ENCODE results near the gene ZNF221. TPM values are rescaled to one million over a fixed set of nuclear protein-coding genes. Genes with fewer than 3 reads are reported as not detected.
A peak's percentile ranks its signal among the peaks of the same experiment; 100 is the strongest.

Gene ZNF221
- total and polyA plus RNA-seq, 10 of the 15 experiments (the other 5 are each of a cell fraction or from before 2014, with no cell fraction given), result 0.15 to 1.7 (median 0.45) TPM; not detected in 1

DNA sequence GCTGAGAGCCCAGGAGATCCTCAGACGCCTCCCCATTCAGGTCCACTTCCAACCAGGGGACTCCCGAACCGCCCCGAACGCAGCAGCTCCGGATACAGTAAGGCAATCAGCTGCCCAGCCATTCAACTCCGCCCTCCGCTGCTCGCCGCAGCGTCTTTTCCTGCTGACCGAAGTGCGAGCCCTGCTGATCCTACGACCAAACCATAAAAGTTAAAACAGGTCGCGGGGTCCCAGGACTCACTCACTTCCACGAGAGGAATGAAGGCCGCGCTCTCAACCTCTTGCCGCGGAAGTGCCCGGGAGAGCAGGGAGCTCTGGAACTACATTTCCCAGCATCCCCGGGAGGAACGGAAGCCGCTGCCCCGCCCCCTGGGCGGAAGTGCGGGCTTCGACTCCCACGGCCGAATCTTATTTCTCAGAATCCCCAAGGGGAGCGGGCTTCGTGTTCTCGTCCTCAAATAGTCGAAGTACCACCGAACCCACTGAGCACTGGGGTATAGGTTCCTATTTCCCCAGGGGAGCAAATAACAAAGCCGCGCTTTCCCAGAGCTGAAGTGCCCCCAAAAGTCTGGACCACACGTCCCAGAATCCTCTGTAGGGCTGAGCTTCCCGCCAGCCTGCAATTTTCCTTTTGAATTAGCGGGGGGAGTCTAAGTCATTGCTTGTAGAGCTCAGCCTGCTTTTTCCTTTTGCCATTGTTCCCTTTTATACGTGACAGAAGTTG is 15.9 kb upstream of the ZNF221 start, which contains the start of gene ZNF45 (continued):
- TF ChIP-seq, protein P1, sequence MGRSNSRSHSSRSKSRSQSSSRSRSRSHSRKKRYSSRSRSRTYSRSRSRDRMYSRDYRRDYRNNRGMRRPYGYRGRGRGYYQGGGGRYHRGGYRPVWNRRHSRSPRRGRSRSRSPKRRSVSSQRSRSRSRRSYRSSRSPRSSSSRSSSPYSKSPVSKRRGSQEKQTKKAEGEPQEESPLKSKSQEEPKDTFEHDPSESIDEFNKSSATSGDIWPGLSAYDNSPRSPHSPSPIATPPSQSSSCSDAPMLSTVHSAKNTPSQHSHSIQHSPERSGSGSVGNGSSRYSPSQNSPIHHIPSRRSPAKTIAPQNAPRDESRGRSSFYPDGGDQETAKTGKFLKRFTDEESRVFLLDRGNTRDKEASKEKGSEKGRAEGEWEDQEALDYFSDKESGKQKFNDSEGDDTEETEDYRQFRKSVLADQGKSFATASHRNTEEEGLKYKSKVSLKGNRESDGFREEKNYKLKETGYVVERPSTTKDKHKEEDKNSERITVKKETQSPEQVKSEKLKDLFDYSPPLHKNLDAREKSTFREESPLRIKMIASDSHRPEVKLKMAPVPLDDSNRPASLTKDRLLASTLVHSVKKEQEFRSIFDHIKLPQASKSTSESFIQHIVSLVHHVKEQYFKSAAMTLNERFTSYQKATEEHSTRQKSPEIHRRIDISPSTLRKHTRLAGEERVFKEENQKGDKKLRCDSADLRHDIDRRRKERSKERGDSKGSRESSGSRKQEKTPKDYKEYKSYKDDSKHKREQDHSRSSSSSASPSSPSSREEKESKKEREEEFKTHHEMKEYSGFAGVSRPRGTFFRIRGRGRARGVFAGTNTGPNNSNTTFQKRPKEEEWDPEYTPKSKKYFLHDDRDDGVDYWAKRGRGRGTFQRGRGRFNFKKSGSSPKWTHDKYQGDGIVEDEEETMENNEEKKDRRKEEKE (IDR thresholded peaks at IDR 0.05), result no peak
- no peak for TF ChIP-seq BRCA1 (IDR thresholded peaks at IDR 0.05; ENCODE audit: low read depth, low read length)
- no peak; a peak in 1 of 4 replicates for TF ChIP-seq ETV6 (conservative IDR thresholded peaks at IDR 0.05 in 1 of 2, IDR thresholded peaks at IDR 0.05 in 1 of 2; ENCODE audit: borderline replicate concordance in 1 of 2, low read depth in 1 of 2)
- peak; percentile 97 for TF ChIP-seq ZBTB40 (IDR thresholded peaks at IDR 0.05; ENCODE audit: borderline replicate concordance)
- TF ChIP-seq RAD51 (IDR thresholded peaks at IDR 0.05), result 0 out of 2 replicates have a peak, but pooled peaks have one; percentile 11
- no peak for TF ChIP-seq EP300 (IDR thresholded peaks at IDR 0.05; ENCODE audit: borderline replicate concordance in 1 of 2, control insufficient read depth in 1 of 2, low read depth in 2 of 2, low read length in 2 of 2)

Data from GM12878 (cell line).